RWPE1 (cell line): Measurements from ENCODE around the gene SGSH.
A peak's percentile ranks its signal among the peaks of the same experiment; 100 is the strongest.

Experiments used
- CTCF ChIA-PET: fragments of 350-600 bp; sonication (Branson Sonifier 250); formaldehyde crosslinking; extraction: SDS; loops from one replicate; lab custom pipeline; 2021; lab: Yijun Ruan, JAX
- POLR2A ChIA-PET: fragments of 400-600 bp; formaldehyde crosslinking; extraction: SDS; loops from one replicate; lab custom pipeline; 2020; ENCODE audit warnings: antibody characterized with exemption; ENCODE audit not compliant: low non-redundant PET; lab: Yijun Ruan, JAX
- DNase-seq: peaks from one replicate; pipeline ENCODE4 v3.0.0; 2012; ENCODE audit warnings: low spot score
- H3K27ac ChIP-seq: fragments of 450-650 bp; 2 replicates; pipeline ENCODE4 v1.5.1; 2017
- TF ChIP-seq, protein P1 (sequence below): fragments of 450-650 bp; conservative IDR thresholded peaks from 2 replicates; pipeline ENCODE4 v1.5.1; 2017; ENCODE audit warnings: low read depth, mild to moderate bottlenecking

The SGSH gene

DNA sequence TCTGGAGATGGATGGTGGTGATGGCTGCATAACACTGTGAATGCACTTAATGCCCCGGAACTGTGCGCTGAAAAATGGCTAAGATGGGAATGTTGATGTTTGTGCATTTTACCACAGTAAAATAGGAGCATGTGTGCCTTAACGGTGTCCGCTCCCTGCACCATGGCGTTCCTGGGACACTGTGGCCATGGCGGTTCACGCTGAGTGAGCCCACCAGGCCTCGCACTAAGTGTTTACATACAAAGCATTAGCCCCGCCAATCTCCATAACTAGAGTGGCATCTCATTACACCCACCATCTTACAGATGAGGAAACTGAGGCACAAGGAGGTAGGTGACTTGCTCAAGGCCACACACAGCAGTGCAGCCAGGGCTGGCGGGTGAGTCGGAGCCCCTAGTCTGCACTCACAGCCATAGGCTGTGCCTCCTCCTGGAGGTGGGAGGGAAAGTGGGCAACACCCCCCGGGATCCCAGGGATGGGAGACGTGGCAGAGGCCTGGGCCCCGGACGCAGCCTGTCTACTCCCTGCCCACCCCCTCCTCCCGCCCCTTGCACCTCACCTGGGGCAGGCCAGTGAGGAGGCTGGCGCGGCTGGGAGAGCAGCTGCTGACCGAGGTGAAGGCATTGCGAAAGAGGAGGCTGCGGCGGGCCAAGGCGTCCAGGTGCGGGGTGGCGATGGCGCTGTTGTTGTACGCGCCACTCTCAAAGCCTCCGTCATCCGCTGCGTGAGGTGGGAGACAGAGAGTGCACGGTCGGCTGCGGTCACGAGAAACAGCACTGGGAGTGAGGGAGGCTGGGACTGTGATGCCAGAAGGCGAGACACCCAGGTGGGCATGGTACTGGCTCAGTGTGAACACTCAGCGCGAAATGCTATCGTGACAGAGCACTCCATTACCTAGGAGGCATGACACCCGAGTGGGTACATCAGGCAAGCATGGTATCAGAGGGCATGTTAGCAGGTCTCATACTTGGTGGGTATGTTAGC, 3.4 kb downstream of the SGSH start:
- H3K27ac ChIP-seq, result no peak overlapping the region
- ChIA-PET POLR2A (no interaction called here), CTCF (no interaction called here)
- TF ChIP-seq, protein P1, sequence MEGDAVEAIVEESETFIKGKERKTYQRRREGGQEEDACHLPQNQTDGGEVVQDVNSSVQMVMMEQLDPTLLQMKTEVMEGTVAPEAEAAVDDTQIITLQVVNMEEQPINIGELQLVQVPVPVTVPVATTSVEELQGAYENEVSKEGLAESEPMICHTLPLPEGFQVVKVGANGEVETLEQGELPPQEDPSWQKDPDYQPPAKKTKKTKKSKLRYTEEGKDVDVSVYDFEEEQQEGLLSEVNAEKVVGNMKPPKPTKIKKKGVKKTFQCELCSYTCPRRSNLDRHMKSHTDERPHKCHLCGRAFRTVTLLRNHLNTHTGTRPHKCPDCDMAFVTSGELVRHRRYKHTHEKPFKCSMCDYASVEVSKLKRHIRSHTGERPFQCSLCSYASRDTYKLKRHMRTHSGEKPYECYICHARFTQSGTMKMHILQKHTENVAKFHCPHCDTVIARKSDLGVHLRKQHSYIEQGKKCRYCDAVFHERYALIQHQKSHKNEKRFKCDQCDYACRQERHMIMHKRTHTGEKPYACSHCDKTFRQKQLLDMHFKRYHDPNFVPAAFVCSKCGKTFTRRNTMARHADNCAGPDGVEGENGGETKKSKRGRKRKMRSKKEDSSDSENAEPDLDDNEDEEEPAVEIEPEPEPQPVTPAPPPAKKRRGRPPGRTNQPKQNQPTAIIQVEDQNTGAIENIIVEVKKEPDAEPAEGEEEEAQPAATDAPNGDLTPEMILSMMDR, result no peak
- DNase-seq, result no peak

GRCh38 chr17:80214878-80215210, 5.3 kb downstream of the SGSH start:
- CTCF ChIA-PET, result no interaction called here
- POLR2A ChIA-PET, result no interaction called here
- TF ChIP-seq, protein P1, result no peak
- no peak for DNase-seq
- no peak overlapping the region for H3K27ac ChIP-seq

DNA sequence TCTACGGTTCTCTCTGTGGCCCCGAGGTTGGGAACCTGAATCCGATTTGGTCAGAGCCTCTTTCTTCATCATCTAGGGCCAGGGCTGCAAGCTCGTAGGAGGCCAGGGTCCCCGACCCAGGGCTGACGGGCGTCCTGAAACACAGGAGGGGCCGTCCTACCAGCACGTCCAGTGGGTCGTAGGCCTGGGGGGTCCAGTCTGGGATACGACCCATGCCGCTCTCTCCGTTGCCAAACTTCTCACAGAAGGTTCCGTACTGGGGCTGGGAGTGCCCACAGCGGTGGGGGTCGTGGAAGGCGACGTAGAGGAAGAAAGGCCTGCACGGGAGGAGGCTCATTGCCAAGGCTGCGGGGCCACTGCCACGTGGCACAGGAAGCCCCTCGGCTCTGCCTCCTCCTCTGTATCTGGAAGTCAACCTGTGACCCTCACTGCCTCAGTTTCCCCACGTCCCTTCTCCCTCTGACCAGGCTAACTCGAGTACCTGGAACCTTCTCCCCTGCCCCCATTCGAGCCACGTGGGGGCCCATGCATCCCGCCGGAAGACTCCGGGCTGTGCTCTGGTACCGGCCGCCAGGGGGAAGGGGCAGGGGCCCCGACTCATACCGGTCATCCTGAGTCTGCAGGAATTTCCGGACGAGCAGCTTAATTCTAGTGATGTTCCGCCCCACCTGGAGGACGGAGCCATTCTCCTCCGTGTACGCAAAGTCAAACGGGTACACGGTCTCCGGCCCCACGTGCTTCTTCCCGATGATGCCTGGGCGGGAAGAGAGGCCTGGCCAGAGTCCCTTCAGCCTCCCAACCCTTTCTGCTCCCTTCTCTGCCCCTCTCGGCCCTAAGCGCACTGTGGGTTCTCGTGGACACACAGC, 5.9 kb downstream of the SGSH start:
- no peak overlapping the region for H3K27ac ChIP-seq
- ChIA-PET POLR2A (no interaction called here), CTCF (no interaction called here)
- TF ChIP-seq, protein P1, result no peak
- no peak for DNase-seq

DNA sequence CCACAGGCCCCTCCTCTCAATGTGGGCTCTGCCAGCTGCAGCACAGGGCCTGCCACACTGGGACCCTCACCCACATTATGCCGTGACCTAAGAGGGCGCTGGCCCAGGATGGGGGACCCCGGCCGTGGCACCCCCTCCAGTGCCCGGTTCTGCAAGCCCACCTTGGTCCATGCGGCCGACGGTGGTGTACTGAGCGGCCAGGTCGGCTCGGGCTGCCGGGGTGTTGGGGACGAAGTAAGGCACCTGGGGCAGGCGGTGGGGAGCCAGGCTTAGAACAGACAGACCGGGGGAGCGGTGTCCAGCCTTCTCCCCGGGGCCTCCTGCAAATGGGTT, 6.5 kb downstream of the SGSH start:
- no peak for DNase-seq
- ChIA-PET CTCF (no interaction called here), POLR2A (no interaction called here)
- H3K27ac ChIP-seq, result peak overlapping the region; percentile 9; the same call in 1 of the 2 replicates
- TF ChIP-seq, protein P1, result no peak

DNA sequence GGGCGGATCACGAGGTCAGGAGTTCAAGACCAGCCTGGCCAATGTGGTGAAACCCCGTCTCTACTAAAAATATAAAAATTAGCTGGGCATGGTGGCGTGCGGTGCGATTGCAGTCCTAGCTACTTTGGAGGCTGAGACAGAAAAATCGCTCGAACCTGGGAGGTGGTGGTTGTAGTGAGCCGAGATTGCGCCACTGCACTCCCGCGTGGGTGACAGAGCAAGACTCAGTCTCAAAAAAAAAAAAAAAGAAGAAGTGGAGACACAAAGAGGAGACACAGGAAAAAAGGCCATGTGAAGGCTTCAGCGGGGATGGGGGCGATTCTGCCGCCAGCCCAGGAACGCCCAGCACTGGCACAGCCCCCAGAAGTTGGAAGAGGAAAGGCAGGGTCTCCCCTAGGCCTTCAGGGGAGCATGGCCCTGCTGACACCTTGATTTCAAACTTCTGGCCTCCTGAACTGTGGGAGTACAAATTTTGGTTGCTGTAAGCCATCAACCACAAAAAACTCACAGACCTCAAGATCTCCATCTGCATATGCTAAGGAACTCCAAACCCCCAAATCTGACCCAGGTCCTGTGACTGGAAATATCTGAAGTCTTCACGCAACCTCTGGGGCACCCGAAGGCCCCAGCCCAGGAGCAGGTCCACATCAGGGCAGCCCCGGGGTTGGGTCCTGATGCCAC, 7.0 kb downstream of the SGSH start:
- ChIA-PET POLR2A (interaction anchor here (0.6 kb wide), 1 partner anchor 27 kb away, joined by 4 read pairs; no protein-coding TSS in a partner anchor), CTCF (interaction anchor here (1.3 kb wide), 1 partner anchor 18 kb away, joined by 3 read pairs; no protein-coding TSS in a partner anchor)
- DNase-seq, result no peak
- TF ChIP-seq, protein P1, result no peak
- H3K27ac ChIP-seq, result peak overlapping the region; percentile 9; the same call in 1 of the 2 replicates

GRCh38 chr17:80212511-80212910, 7.6 kb downstream of the SGSH start:
- ChIA-PET CTCF (interaction anchor here (1.3 kb wide), 1 partner anchor 17 kb away, joined by 3 read pairs; no protein-coding TSS in a partner anchor), POLR2A (interaction anchor here (0.6 kb wide), 1 partner anchor 28 kb away, joined by 4 read pairs; no protein-coding TSS in a partner anchor)
- TF ChIP-seq, protein P1, result no peak
- H3K27ac ChIP-seq, result 0 out of 2 replicates have a peak overlapping the region, but pooled peaks have one; percentile 0
- DNase-seq, result no peak
